IPS-NIHi11 (cell line): Measurements from ENCODE around the gene SMG1.
"Not testable (repeated sequence)": the region's sequence is repeated elsewhere in the genome, so short reads cannot be mapped to it uniquely, and the experiment has no call there.

Experiments used
- DNase-seq: peaks from one replicate; pipeline ENCODE4 v3.0.0; 2012; ENCODE audit warnings: mixed read lengths, low spot score

The SMG1 gene

GRCh38 chr16:18759598-18760520 lies 166.3 kb downstream of the SMG1 start:
- not testable (repeated sequence) for DNase-seq

- DNase-seq = not testable (repeated sequence)
Measured at GRCh38 chr16:18757960-18758660, 168.1 kb downstream of the SMG1 start.

- not testable (repeated sequence) for DNase-seq
Measured at GRCh38 chr16:18756639-18757038, 169.6 kb downstream of the SMG1 start.
